HG03378 (cell line): ENCODE measurements around the gene ATP6V1G2.
A peak's percentile ranks its signal among the peaks of the same experiment; 100 is the strongest.
"Not testable (repeated sequence)": the region's sequence is repeated elsewhere in the genome, so short reads cannot be mapped to it uniquely, and the experiment has no call there.

Experiments
- ATAC-seq: cut with Tn5 transposase; IDR thresholded peaks from one replicate; pipeline ENCODE4 v1.9.1; 2021; ENCODE audit warnings: mild to moderate bottlenecking, moderate library complexity; ENCODE audit not compliant: unreplicated experiment

The ATP6V1G2 gene

DNA sequence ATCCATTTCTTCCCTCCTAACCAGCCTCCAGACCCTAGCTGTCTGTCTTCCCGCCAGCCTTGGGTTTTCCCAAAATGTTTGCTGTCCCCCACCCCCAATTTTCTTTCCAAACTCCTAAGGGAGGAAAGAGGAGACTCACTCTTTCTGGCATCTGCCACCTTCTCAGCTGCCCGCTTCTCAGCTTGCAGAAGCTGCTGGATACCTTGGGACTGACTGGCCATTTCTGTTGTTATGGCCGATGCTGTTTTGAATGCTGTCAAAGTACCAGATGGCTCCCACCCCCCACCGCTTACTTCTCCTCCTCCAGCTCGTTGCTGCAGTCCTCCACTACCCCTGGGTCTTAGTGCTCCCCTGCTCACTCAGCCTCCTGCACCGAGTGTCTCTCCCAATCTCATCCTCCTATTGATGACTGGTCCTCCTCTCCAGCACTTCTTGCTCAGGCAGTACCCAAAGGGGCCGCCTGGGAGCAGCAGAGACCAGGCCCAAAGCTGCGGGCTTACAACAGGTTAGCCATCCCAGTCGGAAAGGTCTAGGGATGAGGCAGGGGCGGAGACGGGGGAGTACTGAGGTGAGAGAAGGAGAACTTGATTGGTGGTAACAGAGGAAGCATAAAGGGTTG lies at the start of gene ATP6V1G2:
Gene ATP6V1G2 (minus strand): TSS at position 270 of the 619 bp plus-strand sequence. CDS start 49 bp downstream, at position 221.
- peak; percentile 37 for ATAC-seq

DNA sequence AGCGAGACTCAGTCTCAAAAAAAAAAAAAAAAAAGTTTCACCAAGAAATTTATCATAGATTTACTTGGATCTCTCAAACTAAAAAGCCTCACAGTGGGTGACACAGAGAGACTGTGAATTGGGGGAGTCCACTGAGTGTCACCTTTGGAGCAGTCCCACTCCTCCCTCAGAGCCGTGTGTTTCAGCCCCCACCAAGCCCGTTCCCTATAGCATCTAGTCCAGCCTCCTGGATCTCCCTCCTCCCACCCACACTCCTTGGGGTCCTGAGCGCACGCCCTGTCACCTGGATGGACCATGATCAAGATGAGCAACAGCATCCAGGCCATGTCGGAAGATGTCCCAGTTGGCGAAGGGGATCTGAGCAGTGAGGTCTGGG lies 46.0 kb upstream of the ATP6V1G2 start:
- ATAC-seq = no peak

DNA sequence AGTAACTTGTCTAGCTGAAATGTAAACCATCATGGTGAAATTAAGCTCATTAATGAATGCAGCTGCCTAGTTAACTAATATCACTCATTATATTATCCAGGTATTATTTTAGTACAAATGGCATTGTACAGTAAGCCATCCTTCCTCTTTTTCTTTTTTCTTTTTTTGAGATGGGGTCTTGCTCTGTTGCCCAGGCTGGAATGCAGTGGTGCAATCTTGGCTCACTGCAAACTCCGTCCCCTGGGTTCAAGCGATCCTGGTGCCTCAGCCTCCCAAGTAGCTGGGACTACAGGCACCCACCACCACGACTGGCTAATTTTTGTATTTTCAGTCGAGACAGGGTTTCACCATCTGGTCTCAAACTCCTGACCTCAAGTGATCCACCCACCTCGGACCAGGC lies 44.3 kb upstream of the ATP6V1G2 start:
- not testable (repeated sequence) for ATAC-seq

DNA sequence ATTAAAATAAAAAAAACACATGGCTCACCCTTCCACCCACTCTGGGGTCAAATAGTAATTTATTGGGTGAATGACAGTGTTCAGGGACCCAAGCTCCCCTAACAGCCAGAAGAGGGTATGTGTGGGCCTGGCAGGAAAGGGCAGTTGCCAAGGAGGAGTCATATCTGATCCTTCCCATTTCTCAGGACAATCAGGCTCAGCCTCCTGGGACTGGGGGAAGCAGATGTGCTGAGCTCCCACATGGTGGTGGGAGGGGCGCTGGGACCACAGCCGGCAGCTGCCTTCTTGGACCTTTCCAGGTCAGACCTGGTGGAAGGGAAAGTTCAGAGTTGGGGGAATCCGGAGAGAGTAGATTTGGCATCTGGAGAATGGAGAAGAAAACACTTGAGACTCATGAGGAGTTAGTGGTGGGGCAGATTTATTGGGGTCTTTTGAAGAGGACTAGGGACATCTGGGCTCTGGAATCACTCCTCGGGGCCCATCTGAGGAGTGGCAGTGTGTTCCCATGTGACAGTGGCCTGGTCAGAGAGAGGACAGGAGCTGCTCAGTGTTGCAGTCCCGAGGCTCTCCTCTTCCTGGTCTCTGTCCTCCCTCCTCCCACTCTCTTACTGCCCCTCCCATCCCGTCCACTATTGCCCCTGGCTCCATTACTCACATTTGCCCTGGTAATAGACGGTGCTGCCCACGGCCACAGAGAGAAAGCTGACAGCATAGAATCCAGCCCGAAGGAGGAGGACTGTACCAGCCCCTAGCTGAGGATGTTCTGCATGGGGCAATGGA lies 42.7 kb upstream of the ATP6V1G2 start:
- ATAC-seq = no peak

DNA sequence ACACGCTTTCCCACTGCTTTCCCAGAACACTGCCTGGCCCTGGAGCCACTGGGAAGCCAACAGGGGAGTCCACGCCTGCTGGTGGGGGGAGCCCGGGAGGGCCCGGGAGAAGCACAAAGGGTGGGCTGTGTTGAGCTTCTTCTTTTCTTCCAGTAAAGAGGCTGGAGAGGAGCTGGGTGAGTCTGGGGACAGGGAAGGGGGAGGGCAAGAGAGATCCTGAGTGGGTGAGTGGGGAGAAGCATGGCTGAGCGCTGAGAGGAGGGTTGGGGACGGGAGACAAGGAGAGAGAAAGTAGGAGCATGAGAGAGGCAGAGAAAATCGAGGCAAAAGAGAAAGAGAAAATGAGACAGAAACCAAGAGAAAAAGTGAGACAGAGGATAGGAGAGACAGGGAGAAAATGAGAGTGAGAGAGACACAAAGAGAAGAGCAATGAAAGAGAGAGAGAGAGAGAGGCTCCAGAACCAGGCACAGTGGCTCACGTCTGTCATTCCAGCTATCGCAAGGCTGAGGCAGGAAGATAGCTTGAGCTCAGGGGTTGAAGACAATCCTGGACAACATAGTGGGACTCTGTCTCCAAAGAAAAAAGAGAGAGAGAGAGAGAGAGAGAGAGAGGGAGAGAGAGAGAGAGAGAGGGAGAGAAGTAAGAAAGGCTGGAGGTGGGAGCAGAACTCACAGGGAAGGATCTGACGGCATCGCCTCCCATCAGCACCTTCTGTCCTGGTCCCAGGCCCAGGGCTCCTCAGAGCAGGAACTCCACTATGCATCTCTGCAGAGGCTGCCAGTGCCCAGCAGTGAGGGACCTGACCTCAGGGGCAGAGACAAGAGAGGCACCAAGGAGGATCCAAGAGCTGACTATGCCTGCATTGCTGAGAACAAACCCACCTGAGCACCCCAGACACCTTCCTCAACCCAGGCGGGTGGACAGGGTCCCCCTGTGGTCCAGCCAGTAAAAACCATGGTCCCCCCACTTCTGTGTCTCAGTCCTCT lies 41.7 kb upstream of the ATP6V1G2 start:
- no peak for ATAC-seq

DNA sequence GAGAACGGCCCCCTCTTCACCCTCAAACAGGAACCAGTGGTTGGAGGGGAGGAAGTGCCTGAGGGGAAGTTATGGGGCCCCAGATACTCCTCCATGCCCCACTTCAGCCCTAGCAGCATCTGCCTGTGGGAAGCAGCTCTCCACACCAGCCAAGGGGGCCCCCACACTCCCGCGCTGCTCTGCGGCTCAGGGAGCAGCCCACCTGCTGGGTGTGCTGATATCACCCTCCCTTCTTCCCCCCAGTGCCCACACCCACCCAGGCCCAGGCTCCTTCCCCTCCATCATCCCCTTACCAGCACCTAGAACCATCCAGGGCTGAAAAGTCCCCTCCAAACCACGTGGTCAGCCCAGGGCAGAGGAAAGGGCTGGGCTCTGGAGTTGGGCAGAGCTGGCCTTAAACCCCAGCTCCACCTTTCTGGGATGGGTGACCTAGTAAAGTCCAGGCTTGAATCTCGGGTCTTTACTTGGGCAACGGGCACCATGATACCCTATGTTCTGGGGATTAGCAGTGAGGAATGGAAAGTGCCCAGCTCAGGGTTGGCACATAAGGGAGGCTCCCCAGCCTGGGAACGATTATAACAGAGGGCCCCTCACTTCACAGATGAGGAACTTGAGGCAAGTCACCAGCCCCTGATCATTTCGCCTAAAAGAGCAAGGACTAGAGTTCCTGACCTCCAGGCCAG lies 40.3 kb upstream of the ATP6V1G2 start:
- no peak for ATAC-seq

DNA sequence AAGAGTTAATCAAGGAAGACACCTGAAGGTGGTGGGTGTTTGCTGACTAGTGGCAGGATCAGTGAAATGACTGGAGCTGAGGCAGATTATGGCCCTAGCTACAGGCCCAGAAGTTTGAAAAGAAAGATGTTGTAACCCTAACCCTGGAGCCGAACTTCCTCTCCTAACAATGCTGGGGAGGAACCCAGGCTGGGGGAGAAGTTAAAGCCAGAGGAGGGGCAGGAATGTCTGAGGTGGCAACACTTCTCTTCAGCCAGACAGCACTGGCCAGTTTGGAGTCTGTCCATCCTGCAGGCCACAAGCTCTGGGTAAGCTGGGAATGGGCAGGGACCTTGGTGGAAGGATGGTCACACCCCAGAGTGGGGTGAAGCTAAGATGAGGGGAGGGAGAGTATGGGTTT lies 39.6 kb upstream of the ATP6V1G2 start, which contains the start of gene LST1:
Gene LST1 (plus strand): TSS at position 270 of the 400 bp plus-strand sequence. CDS start 1,023 bp downstream, outside the sequence.
- no peak for ATAC-seq

DNA sequence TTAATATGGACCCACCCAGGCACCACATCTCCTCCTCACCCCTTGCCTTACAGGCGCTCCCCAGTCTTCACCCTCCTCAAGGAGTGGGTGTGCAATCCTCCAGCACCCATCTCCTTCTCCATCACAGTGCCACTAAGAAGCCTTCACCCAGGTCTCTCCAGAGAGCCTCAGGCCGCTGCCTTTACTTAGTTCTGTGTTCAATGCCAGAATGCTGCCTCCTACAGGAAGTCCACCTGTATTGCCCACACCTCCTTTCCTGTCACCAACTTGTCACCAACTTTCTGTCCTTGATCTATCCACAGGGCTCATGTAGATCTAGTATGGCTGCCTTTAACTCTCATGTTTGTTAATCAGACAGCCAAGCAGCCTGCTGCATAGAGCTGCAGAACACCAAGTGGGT lies 39.1 kb upstream of the ATP6V1G2 start:
- ATAC-seq = no peak

DNA sequence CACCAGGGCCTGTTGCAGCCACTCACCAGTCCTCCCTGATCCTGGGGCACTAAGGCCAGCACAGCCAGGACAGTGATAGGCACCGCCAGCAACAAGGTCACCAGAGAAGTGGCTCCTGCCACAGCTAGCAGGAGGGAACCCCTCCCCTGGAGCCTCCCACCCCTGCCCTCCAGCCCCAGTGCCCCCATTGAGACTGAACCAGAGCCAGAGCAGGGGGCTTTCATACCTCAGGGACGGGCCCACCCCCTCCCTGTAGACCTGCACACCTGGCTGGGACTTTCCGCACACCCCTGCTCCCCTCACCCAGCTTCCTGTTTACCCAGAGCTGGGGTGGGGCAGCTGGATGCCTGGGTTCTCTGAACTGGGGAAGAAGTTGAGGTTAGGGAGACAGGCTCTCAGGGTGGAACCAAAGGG lies 35.8 kb upstream of the ATP6V1G2 start, which contains the start of gene LTB:
Gene LTB (minus strand): TSS at position 195 of the 414 bp plus-strand sequence. CDS start 7 bp downstream, at position 188.
- no peak for ATAC-seq

DNA sequence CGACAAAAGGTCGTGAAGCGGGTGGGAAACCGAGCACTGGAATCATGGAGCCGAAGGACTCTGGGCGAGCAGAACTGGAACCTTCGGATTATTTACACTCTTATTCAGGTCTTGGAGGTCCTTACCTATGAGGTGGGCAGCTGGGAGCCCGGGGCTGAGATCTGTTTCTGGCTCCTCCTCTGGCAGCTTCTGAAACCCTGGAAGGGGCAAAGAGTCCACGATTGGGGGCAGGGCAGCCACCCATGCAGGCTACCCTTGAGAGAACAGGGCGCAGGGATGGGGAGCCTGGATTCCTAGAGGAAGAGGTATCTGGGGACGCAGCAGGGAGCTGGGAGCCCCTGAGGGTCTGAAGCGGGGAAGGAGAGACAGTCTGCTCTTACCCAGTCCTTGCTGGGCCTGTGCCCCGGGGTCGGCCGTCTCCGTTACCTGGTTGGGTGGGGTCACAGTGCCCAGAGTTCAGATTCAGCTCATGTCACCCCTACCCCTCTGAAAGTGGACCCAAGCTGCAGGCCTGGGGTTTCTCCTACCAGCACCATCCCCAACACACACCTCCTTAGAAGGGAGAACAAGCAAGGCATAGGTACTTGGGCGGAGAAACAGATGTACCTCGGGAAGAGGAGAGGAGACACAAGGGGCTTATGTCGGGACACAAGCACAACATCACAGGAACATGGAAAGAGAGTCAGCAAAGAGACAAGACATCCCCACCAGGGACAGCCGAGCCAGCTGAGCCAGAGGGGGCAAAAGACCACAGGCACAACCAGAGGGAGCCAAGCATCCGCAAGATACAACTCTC lies 35.2 kb upstream of the ATP6V1G2 start:
- no peak for ATAC-seq

DNA sequence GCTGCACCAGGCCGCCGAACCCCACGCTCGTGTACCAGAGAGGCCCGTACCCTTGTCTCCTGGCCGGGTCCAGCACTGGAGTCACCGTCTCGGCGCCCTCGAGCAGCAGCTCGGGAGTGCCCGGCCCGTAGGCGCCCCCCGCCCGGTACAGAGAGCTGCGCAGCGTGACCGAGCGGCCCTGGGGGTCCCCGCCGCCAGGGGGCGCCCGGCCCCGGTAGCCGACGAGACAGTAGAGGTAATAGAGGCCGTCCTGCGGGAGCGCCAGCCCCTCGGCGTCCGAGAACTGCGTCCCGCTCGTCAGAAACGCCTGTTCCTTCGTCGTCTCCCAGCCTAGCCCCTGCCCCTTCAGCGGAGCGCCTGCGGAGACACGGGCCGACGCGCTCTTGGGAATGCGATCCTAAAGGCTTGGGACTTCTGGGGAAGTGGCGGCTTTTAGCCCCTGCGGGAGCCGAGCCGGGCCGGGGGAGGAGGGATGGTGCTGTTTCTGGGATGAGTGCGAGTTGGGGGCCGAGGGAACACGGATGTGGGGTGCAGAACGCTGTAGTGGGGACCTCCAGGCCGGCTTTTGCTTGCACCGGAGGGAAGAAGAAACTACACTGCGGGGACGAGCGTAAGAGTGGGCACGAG lies 34.5 kb upstream of the ATP6V1G2 start:
- ATAC-seq = peak; percentile 43

DNA sequence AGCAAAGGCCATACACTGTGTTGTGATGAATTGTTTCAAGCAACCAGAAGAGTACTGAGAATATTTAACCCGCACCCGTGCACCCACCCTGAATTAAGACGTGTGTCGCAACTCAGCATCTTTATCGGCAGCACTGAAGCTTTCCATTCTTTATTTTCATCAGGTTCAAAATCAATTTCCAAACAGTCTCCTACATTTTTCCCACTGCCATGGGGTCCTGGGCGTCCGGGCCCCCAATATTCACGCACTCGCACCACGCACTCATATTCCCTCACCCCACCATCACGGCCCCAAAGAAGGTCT lies 34.0 kb upstream of the ATP6V1G2 start:
- ATAC-seq = no peak

DNA sequence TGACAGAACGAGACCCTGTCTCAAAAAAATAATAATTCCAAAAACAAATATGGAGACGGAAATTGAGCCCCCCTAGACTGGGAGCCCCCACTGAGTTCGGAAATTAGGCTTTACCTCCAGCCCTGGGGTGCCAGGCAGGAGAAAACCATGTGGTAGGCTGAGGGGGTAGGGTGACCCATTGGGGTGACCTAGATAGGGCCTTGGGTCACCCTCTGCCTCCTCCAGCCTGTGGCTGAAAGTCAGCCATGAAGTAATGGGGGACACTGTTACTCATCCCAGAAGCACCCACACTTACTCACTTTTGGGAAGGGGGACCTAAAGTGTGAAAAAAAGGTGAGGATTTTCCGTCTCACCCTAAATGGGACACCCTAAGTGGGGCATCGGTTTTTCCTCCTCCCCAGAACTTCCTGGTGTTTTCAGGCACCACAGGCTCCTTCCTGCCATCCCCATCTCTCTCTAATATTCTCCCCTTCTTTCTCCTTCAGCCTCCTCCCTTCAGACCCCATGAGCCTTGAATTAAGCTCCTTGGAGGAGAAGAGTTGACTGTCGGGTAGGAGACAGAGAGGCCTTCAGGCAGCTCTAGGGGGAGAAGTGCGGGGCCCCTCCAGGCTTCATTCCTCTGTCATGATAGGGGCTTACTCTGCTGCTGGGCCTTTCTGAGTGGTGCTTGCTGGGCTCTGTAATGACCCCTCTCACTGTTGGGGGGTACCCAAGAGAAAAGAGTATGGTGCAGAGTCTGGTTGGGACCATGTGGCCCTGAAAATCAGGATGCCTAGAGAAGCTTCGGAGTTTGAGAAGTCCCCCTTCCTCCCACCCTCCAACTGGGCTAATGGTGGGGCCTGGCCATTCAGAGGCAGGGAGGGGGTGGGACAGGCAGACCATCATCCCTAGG lies 33.4 kb upstream of the ATP6V1G2 start:
- no peak for ATAC-seq

DNA sequence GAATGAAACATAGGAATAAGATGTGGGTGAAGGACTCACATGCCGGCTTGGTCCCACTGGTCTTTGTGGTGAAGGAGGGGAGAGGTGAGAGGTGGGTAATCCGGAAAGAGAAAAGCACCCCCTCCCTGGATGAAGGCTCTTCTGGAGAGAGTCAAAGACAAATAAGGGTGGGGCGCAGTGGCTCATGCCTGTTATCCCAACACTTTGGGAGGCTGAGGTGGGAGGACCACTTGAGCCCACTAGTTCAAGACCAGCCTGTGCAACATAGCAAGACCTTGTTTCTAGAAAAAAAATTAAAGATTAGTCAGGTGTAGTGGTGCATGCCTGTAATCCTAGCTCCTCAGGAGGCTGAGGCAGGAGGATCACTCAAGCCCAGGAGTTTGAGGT lies 32.7 kb upstream of the ATP6V1G2 start:
- ATAC-seq = no peak

DNA sequence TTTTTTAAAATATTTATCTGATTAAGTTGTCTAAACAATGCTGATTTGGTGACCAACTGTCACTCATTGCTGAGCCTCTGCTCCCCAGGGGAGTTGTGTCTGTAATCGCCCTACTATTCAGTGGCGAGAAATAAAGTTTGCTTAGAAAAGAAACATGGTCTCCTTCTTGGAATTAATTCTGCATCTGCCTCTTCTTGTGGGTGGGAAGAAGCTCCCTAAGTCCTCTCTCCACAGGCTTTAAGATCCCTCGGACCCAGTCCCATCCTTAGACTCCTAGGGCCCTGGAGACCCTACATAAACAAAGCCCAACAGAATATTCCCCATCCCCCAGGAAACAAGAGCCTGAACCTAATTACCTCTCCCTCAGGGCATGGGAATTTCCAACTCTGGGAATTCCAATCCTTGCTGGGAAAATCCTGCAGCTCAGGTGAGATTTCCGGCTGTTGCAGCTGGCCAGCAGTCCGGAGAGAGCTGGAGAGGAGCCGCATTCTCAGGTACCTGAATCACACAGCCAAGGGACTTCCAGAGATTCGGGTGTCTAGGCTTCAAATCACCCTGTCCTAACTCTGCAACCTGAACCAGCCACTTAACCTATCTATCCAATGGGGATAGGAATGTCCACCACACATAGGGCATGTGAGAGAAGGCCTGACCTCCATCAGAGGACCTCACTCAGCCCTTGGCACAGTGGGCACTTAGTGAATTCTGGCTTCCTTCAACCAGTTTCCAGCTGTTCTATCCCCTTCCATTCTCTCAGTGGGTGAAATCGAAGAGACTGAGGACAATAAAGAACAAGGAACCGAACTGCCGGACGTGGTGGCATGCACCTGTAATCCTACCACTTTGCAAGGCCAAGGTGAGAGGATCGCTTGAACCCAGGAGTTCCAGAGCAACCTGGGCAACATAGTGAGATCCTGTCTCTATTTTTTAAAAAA lies 32.0 kb upstream of the ATP6V1G2 start:
- no peak for ATAC-seq

DNA sequence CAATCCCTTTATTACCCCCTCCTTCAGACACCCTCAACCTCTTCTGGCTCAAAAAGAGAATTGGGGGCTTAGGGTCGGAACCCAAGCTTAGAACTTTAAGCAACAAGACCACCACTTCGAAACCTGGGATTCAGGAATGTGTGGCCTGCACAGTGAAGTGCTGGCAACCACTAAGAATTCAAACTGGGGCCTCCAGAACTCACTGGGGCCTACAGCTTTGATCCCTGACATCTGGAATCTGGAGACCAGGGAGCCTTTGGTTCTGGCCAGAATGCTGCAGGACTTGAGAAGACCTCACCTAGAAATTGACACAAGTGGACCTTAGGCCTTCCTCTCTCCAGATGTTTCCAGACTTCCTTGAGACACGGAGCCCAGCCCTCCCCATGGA lies 31.2 kb upstream of the ATP6V1G2 start:
- ATAC-seq = no peak

DNA sequence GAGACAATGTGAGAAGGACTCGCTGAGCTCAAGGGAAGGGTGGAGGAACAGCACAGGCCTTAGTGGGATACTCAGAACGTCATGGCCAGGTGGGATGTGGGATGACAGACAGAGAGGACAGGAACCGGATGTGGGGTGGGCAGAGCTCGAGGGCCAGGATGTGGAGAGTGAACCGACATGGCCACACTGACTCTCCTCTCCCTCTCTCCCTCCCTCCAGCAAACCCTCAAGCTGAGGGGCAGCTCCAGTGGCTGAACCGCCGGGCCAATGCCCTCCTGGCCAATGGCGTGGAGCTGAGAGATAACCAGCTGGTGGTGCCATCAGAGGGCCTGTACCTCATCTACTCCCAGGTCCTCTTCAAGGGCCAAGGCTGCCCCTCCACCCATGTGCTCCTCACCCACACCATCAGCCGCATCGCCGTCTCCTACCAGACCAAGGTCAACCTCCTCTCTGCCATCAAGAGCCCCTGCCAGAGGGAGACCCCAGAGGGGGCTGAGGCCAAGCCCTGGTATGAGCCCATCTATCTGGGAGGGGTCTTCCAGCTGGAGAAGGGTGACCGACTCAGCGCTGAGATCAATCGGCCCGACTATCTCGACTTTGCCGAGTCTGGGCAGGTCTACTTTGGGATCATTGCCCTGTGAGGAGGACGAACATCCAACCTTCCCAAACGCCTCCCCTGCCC lies 30.6 kb upstream of the ATP6V1G2 start:
- ATAC-seq = no peak
